ENCODE measurements around the gene GATD1. TPM values are rescaled to one million over a fixed set of nuclear protein-coding genes. Genes with fewer than 3 reads are reported as not detected.

The GATD1 gene
- total and polyA plus RNA-seq, 2 experiments from 2014 or later: 39.3 to 51.0 TPM

DNA sequence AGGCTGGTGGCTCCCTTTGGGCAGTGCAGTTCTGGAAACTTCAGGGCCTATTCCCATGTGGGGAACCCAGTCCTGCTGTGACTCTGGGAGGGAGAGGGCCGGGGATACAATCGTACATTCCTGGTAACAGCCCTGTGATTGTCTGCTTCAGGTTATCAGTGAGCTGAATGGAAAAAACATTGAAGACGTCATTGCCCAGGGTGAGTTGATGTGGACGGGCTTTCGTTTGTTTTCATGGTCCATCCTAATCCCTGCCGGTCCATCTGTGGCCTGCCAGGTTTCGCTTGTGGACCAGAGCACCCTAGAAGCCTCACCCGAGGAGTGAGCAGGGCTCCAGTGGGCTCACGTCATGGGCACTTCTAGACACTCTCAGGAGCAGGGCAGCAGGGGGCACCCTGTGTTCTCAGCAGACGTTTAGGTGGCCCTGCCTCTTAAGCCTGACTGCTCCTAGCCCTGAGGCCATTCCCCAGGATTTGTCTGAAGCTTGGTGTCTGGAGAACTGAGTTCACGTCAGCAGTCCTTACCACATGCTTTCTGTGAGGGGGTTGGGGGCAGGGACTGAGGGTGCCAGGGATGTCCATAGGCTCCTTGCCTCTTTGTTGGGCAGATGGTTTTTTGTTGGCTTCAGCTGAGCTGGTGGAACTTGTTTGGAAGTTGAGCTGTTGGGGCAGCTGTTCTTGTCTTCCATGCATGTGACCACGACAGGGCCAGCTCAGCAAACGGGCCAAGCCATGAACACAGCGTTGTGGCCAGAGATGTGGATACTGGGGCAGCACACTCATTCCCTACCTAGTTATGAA, 34.4 kb upstream of the GATD1 start:
- Histone ChIP-seq H3K79me2 (replicated peaks; ENCODE audit: insufficient read depth) (peaks cover 38% of the 10 kb centered on the region), H3K9me2 (ENCODE audit: insufficient read depth) (no peaks in the 10 kb centered on the region), H3K4me1 (ENCODE audit: insufficient read depth) (peaks cover 13% of the 10 kb centered on the region), H3K27ac (ENCODE audit: low read depth) (peak overlapping the region; percentile 86), H3K4me2 (peak overlapping the region; percentile 99), H3K27me3 (ENCODE audit: insufficient read depth) (no peaks in the 10 kb centered on the region), H3K36me3 (ENCODE audit: insufficient read depth) (peaks cover 22% of the 10 kb centered on the region), H3F3A (replicated peaks; ENCODE audit: low read depth) (peaks cover 54% of the 10 kb centered on the region), H3K4me3 (peak overlapping the region; percentile 98), H2AFZ (no peak overlapping the region), H4K20me1 (replicated peaks; ENCODE audit: insufficient read depth) (peaks cover 20% of the 10 kb centered on the region)
- peaks cover 21% of the 10 kb centered on the region for H3K4me1 Mint-ChIP-seq
- DNase-seq (ENCODE audit: low spot score) (no peak), ATAC-seq (no peak)
- H3K27me3 Mint-ChIP-seq (ENCODE audit: insufficient read depth, low read depth, poor library complexity): peaks cover 39% of the 10 kb centered on the region
- H3K36me3 Mint-ChIP-seq (ENCODE audit: low read depth): peaks cover 46% of the 10 kb centered on the region
- TF ChIP-seq, protein P1, sequence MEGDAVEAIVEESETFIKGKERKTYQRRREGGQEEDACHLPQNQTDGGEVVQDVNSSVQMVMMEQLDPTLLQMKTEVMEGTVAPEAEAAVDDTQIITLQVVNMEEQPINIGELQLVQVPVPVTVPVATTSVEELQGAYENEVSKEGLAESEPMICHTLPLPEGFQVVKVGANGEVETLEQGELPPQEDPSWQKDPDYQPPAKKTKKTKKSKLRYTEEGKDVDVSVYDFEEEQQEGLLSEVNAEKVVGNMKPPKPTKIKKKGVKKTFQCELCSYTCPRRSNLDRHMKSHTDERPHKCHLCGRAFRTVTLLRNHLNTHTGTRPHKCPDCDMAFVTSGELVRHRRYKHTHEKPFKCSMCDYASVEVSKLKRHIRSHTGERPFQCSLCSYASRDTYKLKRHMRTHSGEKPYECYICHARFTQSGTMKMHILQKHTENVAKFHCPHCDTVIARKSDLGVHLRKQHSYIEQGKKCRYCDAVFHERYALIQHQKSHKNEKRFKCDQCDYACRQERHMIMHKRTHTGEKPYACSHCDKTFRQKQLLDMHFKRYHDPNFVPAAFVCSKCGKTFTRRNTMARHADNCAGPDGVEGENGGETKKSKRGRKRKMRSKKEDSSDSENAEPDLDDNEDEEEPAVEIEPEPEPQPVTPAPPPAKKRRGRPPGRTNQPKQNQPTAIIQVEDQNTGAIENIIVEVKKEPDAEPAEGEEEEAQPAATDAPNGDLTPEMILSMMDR (conservative IDR thresholded peaks at IDR 0.05; ENCODE audit: low read depth in 2 of 2): peak in 1 of 2 experiments; percentile 20; a peak in 2 of 4 replicates
- no peak for TF ChIP-seq JUNB (IDR thresholded peaks at IDR 0.05; ENCODE audit: unreplicated experiment)
- H3K9me3 Mint-ChIP-seq: peaks cover 5% of the 10 kb centered on the region; the same call in 1 of the 3 replicates
- peak overlapping the region; percentile 94 for H3K4me3 Mint-ChIP-seq
- peak overlapping the region; percentile 93 for H3K27ac Mint-ChIP-seq

DNA sequence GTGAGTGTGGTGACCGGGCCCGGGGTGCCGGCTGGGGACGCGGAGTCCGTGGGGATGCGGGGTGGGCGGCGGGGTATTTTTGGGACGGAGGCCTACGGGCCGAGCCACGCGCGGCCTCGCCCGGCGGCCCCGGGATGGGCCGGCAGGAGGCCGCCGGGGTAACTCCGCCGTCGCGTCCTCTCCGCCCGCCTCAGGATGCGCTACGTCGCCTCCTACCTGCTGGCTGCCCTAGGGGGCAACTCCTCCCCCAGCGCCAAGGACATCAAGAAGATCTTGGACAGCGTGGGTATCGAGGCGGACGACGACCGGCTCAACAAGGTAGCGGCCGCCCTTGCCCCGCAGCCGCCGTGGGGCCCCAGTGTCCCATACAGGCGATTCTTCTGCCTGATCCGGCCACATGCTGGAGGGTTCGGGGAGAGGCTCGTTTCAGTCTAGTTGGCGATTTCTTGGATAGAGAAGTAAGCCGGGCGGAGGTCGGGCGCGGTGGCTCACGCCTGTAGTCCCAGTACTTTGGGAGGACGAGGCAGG, 32.8 kb upstream of the GATD1 start:
- peak overlapping the region; percentile 94 for H3K4me3 Mint-ChIP-seq
- Histone ChIP-seq H3K27me3 (ENCODE audit: insufficient read depth) (no peaks in the 10 kb centered on the region), H3K27ac (ENCODE audit: low read depth) (peak overlapping the region; percentile 86), H3K4me2 (peak overlapping the region; percentile 99), H4K20me1 (replicated peaks; ENCODE audit: insufficient read depth) (peaks cover 20% of the 10 kb centered on the region), H3K36me3 (ENCODE audit: insufficient read depth) (peaks cover 22% of the 10 kb centered on the region), H3K4me3 (peak overlapping the region; percentile 98), H3K9me2 (ENCODE audit: insufficient read depth) (no peaks in the 10 kb centered on the region), H3F3A (replicated peaks; ENCODE audit: low read depth) (peaks cover 61% of the 10 kb centered on the region), H3K79me2 (replicated peaks; ENCODE audit: insufficient read depth) (peaks cover 38% of the 10 kb centered on the region), H3K4me1 (ENCODE audit: insufficient read depth) (peaks cover 13% of the 10 kb centered on the region), H2AFZ (no peak overlapping the region)
- H3K27me3 Mint-ChIP-seq (ENCODE audit: insufficient read depth, low read depth, poor library complexity): peaks cover 36% of the 10 kb centered on the region
- H3K27ac Mint-ChIP-seq: peak overlapping the region; percentile 93
- H3K4me1 Mint-ChIP-seq: peaks cover 24% of the 10 kb centered on the region
- no peak for DNase-seq (ENCODE audit: low spot score)
- H3K9me3 Mint-ChIP-seq: peaks cover 5% of the 10 kb centered on the region; the same call in 1 of the 3 replicates
- ATAC-seq: peak; percentile 1; the same call in 2 of the 3 replicates
- peaks cover 38% of the 10 kb centered on the region for H3K36me3 Mint-ChIP-seq (ENCODE audit: low read depth)
- TF ChIP-seq JUNB (IDR thresholded peaks at IDR 0.05; ENCODE audit: unreplicated experiment) (no peak), ZNF114 (CRISPR knock-in tag; IDR thresholded peaks at IDR 0.05) (no peak), STAT1 (IDR thresholded peaks at IDR 0.05; ENCODE audit: unreplicated experiment) (no peak), ZNF331 (CRISPR knock-in tag; IDR thresholded peaks at IDR 0.05; ENCODE audit: low read depth) (no peak), NANOG (IDR thresholded peaks at IDR 0.05; ENCODE audit: borderline replicate concordance) (no peak), CREB1 (CRISPR knock-in tag; IDR thresholded peaks at IDR 0.05; ENCODE audit: low read depth) (no peak), EZH2 (IDR thresholded peaks at IDR 0.05; ENCODE audit: low read depth, unreplicated experiment) (no peak), POLR2AphosphoS5 (IDR thresholded peaks at IDR 0.05; ENCODE audit: low read depth) (no peak), EZH2phosphoT487 (IDR thresholded peaks at IDR 0.05; ENCODE audit: unreplicated experiment) (no peak)
- TF ChIP-seq, protein P2, sequence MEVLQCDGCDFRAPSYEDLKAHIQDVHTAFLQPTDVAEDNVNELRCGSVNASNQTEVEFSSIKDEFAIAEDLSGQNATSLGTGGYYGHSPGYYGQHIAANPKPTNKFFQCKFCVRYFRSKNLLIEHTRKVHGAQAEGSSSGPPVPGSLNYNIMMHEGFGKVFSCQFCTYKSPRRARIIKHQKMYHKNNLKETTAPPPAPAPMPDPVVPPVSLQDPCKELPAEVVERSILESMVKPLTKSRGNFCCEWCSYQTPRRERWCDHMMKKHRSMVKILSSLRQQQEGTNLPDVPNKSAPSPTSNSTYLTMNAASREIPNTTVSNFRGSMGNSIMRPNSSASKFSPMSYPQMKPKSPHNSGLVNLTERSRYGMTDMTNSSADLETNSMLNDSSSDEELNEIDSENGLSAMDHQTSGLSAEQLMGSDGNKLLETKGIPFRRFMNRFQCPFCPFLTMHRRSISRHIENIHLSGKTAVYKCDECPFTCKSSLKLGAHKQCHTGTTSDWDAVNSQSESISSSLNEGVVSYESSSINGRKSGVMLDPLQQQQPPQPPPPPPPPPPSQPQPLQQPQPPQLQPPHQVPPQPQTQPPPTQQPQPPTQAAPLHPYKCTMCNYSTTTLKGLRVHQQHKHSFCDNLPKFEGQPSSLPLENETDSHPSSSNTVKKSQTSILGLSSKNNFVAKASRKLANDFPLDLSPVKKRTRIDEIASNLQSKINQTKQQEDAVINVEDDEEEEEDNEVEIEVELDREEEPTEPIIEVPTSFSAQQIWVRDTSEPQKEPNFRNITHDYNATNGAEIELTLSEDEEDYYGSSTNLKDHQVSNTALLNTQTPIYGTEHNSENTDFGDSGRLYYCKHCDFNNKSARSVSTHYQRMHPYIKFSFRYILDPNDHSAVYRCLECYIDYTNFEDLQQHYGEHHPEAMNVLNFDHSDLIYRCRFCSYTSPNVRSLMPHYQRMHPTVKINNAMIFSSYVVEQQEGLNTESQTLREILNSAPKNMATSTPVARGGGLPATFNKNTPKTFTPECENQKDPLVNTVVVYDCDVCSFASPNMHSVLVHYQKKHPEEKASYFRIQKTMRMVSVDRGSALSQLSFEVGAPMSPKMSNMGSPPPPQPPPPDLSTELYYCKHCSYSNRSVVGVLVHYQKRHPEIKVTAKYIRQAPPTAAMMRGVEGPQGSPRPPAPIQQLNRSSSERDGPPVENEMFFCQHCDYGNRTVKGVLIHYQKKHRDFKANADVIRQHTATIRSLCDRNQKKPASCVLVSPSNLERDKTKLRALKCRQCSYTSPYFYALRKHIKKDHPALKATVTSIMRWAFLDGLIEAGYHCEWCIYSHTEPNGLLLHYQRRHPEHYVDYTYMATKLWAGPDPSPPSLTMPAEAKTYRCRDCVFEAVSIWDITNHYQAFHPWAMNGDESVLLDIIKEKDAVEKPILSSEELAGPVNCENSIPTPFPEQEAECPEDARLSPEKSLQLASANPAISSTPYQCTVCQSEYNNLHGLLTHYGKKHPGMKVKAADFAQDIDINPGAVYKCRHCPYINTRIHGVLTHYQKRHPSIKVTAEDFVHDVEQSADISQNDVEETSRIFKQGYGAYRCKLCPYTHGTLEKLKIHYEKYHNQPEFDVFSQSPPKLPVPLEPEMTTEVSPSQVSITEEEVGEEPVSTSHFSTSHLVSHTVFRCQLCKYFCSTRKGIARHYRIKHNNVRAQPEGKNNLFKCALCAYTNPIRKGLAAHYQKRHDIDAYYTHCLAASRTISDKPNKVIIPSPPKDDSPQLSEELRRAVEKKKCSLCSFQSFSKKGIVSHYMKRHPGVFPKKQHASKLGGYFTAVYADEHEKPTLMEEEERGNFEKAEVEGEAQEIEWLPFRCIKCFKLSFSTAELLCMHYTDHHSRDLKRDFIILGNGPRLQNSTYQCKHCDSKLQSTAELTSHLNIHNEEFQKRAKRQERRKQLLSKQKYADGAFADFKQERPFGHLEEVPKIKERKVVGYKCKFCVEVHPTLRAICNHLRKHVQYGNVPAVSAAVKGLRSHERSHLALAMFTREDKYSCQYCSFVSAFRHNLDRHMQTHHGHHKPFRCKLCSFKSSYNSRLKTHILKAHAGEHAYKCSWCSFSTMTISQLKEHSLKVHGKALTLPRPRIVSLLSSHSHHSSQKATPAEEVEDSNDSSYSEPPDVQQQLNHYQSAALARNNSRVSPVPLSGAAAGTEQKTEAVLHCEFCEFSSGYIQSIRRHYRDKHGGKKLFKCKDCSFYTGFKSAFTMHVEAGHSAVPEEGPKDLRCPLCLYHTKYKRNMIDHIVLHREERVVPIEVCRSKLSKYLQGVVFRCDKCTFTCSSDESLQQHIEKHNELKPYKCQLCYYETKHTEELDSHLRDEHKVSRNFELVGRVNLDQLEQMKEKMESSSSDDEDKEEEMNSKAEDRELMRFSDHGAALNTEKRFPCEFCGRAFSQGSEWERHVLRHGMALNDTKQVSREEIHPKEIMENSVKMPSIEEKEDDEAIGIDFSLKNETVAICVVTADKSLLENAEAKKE (CRISPR knock-in tag; IDR thresholded peaks at IDR 0.05): no peak

Data from GM23338 (cell line).